Activated naive CD4-positive, alpha-beta T cell treated with anti-CD3 and anti-CD28 coated beads, Interleukin-2, amount 50 U/mL, for 72 hours (primary cell): ENCODE data around the gene MST1. TPM values are rescaled to one million over a fixed set of nuclear protein-coding genes. Genes with fewer than 3 reads are reported as not detected.
A peak's percentile ranks its signal among the peaks of the same experiment; 100 is the strongest.
"Not testable (repeated sequence)": the region's sequence is repeated elsewhere in the genome, so short reads cannot be mapped to it uniquely, and the experiment has no call there.

ENCODE experiments used
- ATAC-seq, 2 donors: fragments of 150-1000 bp; cut with Tn5 transposase; 2 replicates each; pipeline ENCODE4 v1.10.0; 2021; ENCODE audit warnings: mild to moderate bottlenecking in 2 of 2, moderate library complexity in 2 of 2
- DNase-seq, 2 donors: peaks; one replicate each; pipeline ENCODE4 v3.0.0; 2021 to 2022; ENCODE audit warnings: low spot score in 2 of 2
- H3K27ac Mint-ChIP-seq, 2 donors: one replicate each; pipeline ENCODE4 v1.8.0; 2022; ENCODE audit warnings: mild to moderate bottlenecking in 2 of 2, mixed read lengths in 2 of 2
- H3K36me3 Mint-ChIP-seq, 2 donors: one replicate each; pipeline ENCODE4 v1.8.0; 2022; ENCODE audit warnings: mixed read lengths in 2 of 2
- H3K9me3 Mint-ChIP-seq, 2 donors: one replicate each; pipeline ENCODE4 v1.8.0; 2022; ENCODE audit warnings: mixed read lengths in 2 of 2
- total RNA-seq, 2 donors: library from RNA; stranded (reverse); gene quantifications; one replicate each; pipeline ENCODE4 v1.2.3, GENCODE V29; 2022

Gene MST1
- total RNA-seq, 2 donors from 2014 or later, result 11.8 to 15.9 TPM

DNA sequence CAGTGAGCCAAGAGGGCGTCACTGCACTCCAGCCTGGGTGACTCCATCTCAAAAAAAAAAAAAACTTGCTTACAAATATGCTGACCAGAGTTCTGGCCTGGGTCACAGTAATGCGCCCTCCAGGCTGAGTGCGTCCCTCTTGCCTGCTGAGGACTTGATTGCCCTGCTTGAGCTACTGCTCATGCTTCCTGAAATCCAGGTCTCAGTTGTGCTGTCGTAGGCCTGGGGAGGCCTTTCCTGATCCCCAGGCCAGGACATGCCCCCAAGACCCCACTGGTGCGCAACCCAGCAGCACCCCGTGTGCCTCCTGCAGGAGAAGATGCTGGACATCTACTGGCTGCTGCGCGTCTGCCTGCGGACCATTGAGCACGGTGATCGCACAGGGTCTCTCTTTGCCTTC is 22.9 kb upstream of the MST1 start:
- ATAC-seq (no peak), DNase-seq (no peak)
- Mint-ChIP-seq H3K9me3 (no peaks in the 10 kb centered on the region), H3K36me3 (no peaks in the 10 kb centered on the region), H3K27ac (peak overlapping the region in 1 of 2 donors; percentile 8)

- DNase-seq (no peak), ATAC-seq (no peak)
- H3K9me3 Mint-ChIP-seq, result no peaks in the 10 kb centered on the region
- no peaks in the 10 kb centered on the region for H3K36me3 Mint-ChIP-seq
- H3K27ac Mint-ChIP-seq, result peak overlapping the region; percentile 8 to 37
Observed at GRCh38 chr3:49711489-49711888, 22.2 kb upstream of the MST1 start.

DNA sequence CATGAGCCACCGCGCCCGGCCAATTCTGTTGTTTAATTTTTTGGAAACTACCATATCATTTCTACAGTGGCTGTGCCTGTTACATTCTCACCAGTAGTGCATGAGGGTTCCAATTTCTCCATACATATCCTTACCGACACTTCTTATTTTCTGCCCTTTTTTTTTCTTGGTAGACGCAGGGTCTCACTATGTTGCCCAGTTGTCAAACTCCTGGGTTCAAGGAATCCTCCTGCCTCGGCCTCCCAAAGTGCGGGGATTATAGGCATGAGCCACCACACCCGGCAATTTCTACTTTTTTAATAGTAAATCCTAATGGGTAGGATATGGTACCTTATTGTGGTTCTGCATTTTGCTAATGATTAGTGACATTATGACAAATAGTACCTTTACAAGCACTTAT is 20.6 kb upstream of the MST1 start:
- Mint-ChIP-seq H3K27ac (no peak overlapping the region), H3K36me3 (no peaks in the 10 kb centered on the region), H3K9me3 (no peaks in the 10 kb centered on the region)
- no peak for ATAC-seq
- no peak for DNase-seq

GRCh38 chr3:49707113-49707480 is 17.8 kb upstream of the MST1 start:
- Mint-ChIP-seq H3K36me3 (no peaks in the 10 kb centered on the region), H3K9me3 (no peaks in the 10 kb centered on the region), H3K27ac (no peak overlapping the region)
- DNase-seq (no peak), ATAC-seq (no peak)

DNA sequence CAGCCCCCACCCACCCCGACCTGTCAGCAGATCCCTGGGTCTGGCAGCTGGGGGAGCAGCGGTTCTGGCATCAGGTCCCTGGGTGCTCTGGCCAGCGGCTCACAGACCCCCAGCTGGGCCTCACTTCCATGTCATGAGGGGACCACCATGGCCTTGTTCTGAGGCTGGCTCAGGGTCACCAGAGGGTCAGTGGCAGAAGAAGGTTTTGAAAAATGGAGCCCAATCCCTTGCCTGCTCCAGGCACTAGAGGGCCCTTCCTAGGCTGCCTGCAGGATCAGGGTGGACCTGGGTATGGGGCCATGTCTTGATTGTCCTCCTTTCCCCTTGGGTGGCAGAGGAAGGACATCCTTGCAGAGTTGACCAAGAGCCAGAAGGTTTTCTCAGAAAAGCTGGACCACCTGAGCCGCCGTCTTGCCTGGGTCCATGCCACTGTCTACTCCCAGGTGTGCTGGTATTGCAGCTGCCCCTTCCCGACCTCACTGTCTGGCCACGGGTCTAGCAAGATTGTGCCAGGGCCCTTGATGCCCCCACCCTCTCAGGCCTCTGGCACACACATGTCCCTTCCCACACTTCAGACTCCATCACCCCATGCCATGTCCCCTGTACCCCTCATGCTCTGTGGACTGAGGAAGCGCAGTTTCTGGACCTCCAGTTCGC is 17.3 kb upstream of the MST1 start:
- no peak for DNase-seq

GRCh38 chr3:49705390-49705960 is 16.2 kb upstream of the MST1 start:
- no peaks in the 10 kb centered on the region for H3K9me3 Mint-ChIP-seq
- H3K36me3 Mint-ChIP-seq, result no peaks in the 10 kb centered on the region

More for the DNA sequence above, 17.3 kb upstream of the MST1 start:
- Mint-ChIP-seq H3K27ac (no peak overlapping the region), H3K36me3 (no peaks in the 10 kb centered on the region), H3K9me3 (no peaks in the 10 kb centered on the region)
- no peak for ATAC-seq

DNA sequence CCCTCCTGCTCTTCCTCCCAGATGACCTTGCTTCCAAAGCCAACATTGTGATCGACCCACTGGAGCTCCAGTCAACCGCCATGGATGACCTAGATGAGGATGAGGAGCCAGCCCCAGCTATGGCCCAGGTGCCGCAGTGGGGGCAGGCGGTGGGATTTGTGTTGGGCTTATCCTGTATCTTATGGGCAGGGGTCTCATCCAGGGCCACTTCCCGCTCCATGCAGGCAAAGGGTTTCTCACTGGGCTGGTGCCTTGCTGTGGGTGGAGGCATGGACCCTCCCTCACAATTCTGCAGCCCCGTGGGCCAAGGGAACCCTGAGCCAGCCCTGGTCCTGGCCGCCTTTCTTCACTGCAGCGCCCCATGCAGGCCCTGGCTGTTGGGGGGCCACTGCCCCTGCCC is 15.4 kb upstream of the MST1 start:
- H3K36me3 Mint-ChIP-seq, result no peaks in the 10 kb centered on the region
- ATAC-seq (no peak), DNase-seq (no peak)
- H3K27ac Mint-ChIP-seq, result peak overlapping the region in 1 of 2 donors; percentile 59
- H3K9me3 Mint-ChIP-seq, result no peaks in the 10 kb centered on the region

More at GRCh38 chr3:49705390-49705960, 16.2 kb upstream of the MST1 start:
- H3K27ac Mint-ChIP-seq, result no peak overlapping the region
- no peak for ATAC-seq
- DNase-seq, result no peak

DNA sequence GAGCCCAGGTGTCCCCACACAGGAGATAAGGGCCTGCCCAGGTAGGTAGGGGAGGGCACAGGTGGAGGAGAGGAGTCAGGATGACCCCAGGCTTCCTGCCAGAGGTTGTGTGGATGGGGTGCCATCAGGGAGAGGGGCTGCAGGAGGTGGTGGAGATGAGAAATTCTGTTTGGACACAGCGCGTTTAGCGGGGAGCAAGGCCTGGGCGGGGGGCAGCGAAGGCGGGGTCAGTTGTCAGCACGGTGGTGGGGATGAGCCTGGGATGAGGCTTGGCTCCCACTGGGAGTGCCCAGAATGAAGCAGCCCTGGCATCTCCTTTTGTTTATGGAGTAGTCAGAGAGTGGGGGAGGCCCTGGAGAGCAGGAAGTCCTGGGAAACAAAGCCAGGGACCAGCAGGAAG is 14.7 kb upstream of the MST1 start:
- H3K36me3 Mint-ChIP-seq, result no peaks in the 10 kb centered on the region
- H3K27ac Mint-ChIP-seq, result peak overlapping the region in 1 of 2 donors; percentile 59
- ATAC-seq (no peak), DNase-seq (no peak)
- H3K9me3 Mint-ChIP-seq, result no peaks in the 10 kb centered on the region

GRCh38 chr3:49703443-49703927 is 14.2 kb upstream of the MST1 start:
- Mint-ChIP-seq H3K27ac (peak overlapping the region in 1 of 2 donors; percentile 59), H3K36me3 (no peaks in the 10 kb centered on the region), H3K9me3 (no peaks in the 10 kb centered on the region)
- DNase-seq (peak in 1 of 2 donors; percentile 65), ATAC-seq (peak; percentile 93 to 95)

GRCh38 chr3:49702672-49703071 is 13.4 kb upstream of the MST1 start:
- DNase-seq, result no peak
- no peak for ATAC-seq
- H3K36me3 Mint-ChIP-seq, result no peaks in the 10 kb centered on the region
- no peaks in the 10 kb centered on the region for H3K9me3 Mint-ChIP-seq
- H3K27ac Mint-ChIP-seq, result peak overlapping the region; percentile 48 to 88

- no peak overlapping the region for H3K27ac Mint-ChIP-seq
- ATAC-seq, result no peak
- no peaks in the 10 kb centered on the region for H3K36me3 Mint-ChIP-seq
- DNase-seq, result no peak
- no peaks in the 10 kb centered on the region for H3K9me3 Mint-ChIP-seq
Observed at GRCh38 chr3:49701388-49702077, 12.3 kb upstream of the MST1 start.

DNA sequence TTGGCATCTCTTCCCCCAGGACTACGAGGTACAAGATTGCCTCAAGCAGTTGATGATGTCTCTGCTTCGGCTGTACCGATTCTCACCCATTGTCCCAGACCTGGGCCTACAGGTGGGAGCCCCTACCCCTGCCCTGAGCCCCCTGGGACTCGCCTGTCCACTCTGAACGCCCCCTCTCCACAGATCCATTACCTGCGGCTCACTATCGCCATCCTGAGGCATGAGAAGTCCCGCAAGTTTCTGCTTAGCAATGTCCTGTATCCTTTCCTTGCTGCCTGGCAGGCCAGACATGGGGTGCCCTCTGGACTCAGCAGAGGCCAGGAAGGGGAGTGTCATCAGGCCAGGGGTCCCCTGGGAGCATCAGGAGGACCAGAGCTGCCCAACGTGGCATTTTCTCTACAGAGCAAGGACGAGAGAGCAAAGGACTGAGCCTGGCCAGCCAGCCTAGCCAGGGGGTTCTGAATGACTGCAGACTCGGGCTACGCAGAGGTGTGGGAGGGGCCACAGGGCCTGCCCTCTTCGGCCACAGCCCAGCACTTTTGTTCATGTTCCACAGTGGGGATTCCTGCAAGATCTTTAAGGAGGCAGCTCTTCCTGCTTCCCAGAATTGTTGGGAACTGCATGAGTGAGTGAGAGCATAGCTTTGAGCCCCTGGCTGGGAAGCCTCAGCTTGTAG is 11.3 kb upstream of the MST1 start:
- Mint-ChIP-seq H3K36me3 (no peaks in the 10 kb centered on the region), H3K27ac (peak overlapping the region in 1 of 2 donors; percentile 33), H3K9me3 (no peaks in the 10 kb centered on the region)
- DNase-seq (no peak), ATAC-seq (no peak)

GRCh38 chr3:49700014-49700413 is 10.7 kb upstream of the MST1 start:
- ATAC-seq, result no peak
- H3K36me3 Mint-ChIP-seq, result no peaks in the 10 kb centered on the region

GRCh38 chr3:49699281-49699979 is 10.2 kb upstream of the MST1 start:
- Mint-ChIP-seq H3K9me3 (no peaks in the 10 kb centered on the region), H3K36me3 (no peaks in the 10 kb centered on the region), H3K27ac (no peak overlapping the region)
- ATAC-seq, result no peak
- no peak for DNase-seq

More at GRCh38 chr3:49700014-49700413, 10.7 kb upstream of the MST1 start:
- DNase-seq, result no peak
- Mint-ChIP-seq H3K27ac (no peak overlapping the region), H3K9me3 (no peaks in the 10 kb centered on the region)

- not testable (repeated sequence) for ATAC-seq, H3K9me3 Mint-ChIP-seq, H3K27ac Mint-ChIP-seq, DNase-seq, H3K36me3 Mint-ChIP-seq
Observed at GRCh38 chr3:49695350-49696015, 6.2 kb upstream of the MST1 start.

- not testable (repeated sequence) for H3K27ac Mint-ChIP-seq, H3K36me3 Mint-ChIP-seq, ATAC-seq
Observed at GRCh38 chr3:49694409-49695070, 5.3 kb upstream of the MST1 start.

More at GRCh38 chr3:49694409-49695070, 5.3 kb upstream of the MST1 start:
- H3K9me3 Mint-ChIP-seq, DNase-seq: not testable (repeated sequence)
